IMR-90 (cell line): Measurements from ENCODE around the gene SLC2A3. TPM values are rescaled to one million over a fixed set of nuclear protein-coding genes. Genes with fewer than 3 reads are reported as not detected.
A peak's percentile ranks its signal among the peaks of the same experiment; 100 is the strongest.

Source experiments
- ATAC-seq: fragments of 200-7000 bp; cut with Tn5 transposase; 2 replicates; pipeline ENCODE4 v1.9.1; 2020; ENCODE audit warnings: low read depth, mild to moderate bottlenecking, moderate library complexity
- BruUV-seq: library from RNA; stranded (reverse); fragments of 400-500 nt; replicated peaks from 2 replicates; lab custom pipeline; 2021; lab: Mats Ljungman, UMichigan
- CTCF ChIA-PET: fragments of 300-600 bp; formaldehyde crosslinking; extraction: SDS; loops from one replicate; lab custom pipeline; 2021; ENCODE audit warnings: antibody characterized with exemption; lab: Yijun Ruan, JAX
- POLR2A ChIA-PET: fragments of 300-600 bp; sonication (Branson Sonifier 250); formaldehyde crosslinking; loops from one replicate; lab custom pipeline; 2022; ENCODE audit warnings: antibody characterized with exemption; ENCODE audit not compliant: unreplicated experiment; lab: Charles Lee
- DNase-seq: peaks from one replicate; pipeline ENCODE4 v3.0.0; 2013
- H2AFZ ChIP-seq: replicated peaks from 2 replicates; pipeline ENCODE3; 2013; ENCODE audit warnings: low read length, mild to moderate bottlenecking; ENCODE audit not compliant: poor library complexity
- H2AK5ac ChIP-seq: 2 replicates; pipeline ENCODE4 v1.6.1; 2013; ENCODE audit warnings: low read depth, low read length, inconsistent platforms
- H2AK9ac ChIP-seq: replicated peaks from 2 replicates; pipeline ENCODE3; 2013; ENCODE audit warnings: mild to moderate bottlenecking, low read depth, low read length, moderate library complexity; ENCODE audit not compliant: poor library complexity
- H2BK120ac ChIP-seq: 2 replicates; pipeline ENCODE4 v1.6.1; 2013; ENCODE audit warnings: low read depth, low read length, inconsistent platforms
- H2BK15ac ChIP-seq: 3 replicates; pipeline ENCODE4 v1.6.1; 2013; ENCODE audit warnings: low read depth, low read length, inconsistent platforms
- H2BK20ac ChIP-seq: 2 replicates; pipeline ENCODE4 v1.6.1; 2013; ENCODE audit warnings: low read depth, mild to moderate bottlenecking, inconsistent platforms, low read length, moderate library complexity
- H2BK5ac ChIP-seq: 2 replicates; pipeline ENCODE4 v1.6.1; 2013; ENCODE audit warnings: mild to moderate bottlenecking, low read depth, low read length, inconsistent platforms; ENCODE audit not compliant: poor library complexity, severe bottlenecking
- H3K14ac ChIP-seq: replicated peaks from 2 replicates; pipeline ENCODE4 v1.6.1; 2013; ENCODE audit warnings: low read depth, low read length, inconsistent platforms
- H3K18ac ChIP-seq: 2 replicates; pipeline ENCODE4 v1.6.1; 2013; ENCODE audit warnings: low read depth, low read length, control low read depth
- H3K23ac ChIP-seq: 2 replicates; pipeline ENCODE4 v1.6.1; 2013; ENCODE audit warnings: low read depth, low read length, inconsistent platforms
- H3K27ac ChIP-seq: 2 replicates; pipeline ENCODE4 v1.5.1; 2013; ENCODE audit warnings: mild to moderate bottlenecking, control low read depth, low read length; ENCODE audit not compliant: insufficient read depth
- H3K27me3 ChIP-seq: 2 replicates; pipeline ENCODE4 v1.6.1; 2013; ENCODE audit warnings: low read length; ENCODE audit not compliant: control insufficient read depth, insufficient read depth
- H3K36me3 ChIP-seq: 2 replicates; pipeline ENCODE4 v1.6.1; 2013; ENCODE audit warnings: low read length, mixed read lengths; ENCODE audit not compliant: control insufficient read depth, insufficient read depth
- H3K4ac ChIP-seq: 2 replicates; pipeline ENCODE4 v1.6.1; 2013; ENCODE audit warnings: low read depth, low read length, inconsistent platforms
- H3K4me1 ChIP-seq: 2 replicates; pipeline ENCODE4 v1.6.1; 2013; ENCODE audit warnings: low read length, mixed read lengths; ENCODE audit not compliant: control insufficient read depth, insufficient read depth
- H3K4me2 ChIP-seq: 2 replicates; pipeline ENCODE4 v1.6.1; 2013; ENCODE audit warnings: low read depth, mild to moderate bottlenecking, control low read depth, low read length, moderate library complexity
- H3K4me3 ChIP-seq: 2 replicates; pipeline ENCODE4 v1.5.1; 2013; ENCODE audit warnings: low read depth, mild to moderate bottlenecking, control low read depth, low read length, moderate library complexity; ENCODE audit not compliant: insufficient read depth
- H3K56ac ChIP-seq: 2 replicates; pipeline ENCODE4 v1.6.1; 2013; ENCODE audit warnings: low read length, inconsistent platforms; ENCODE audit not compliant: insufficient read depth; ENCODE audit errors: extremely low read depth
- H3K79me1 ChIP-seq, 2 experiments: 2 replicates each; pipeline ENCODE4 v1.6.1; 2013; ENCODE audit warnings: low read length in 2 of 2, inconsistent platforms in 1 of 2, low read depth in 1 of 2
- H3K9ac ChIP-seq: 2 replicates; pipeline ENCODE4 v1.6.1; 2013; ENCODE audit warnings: low read depth, low read length, control low read depth
- H3K9me1 ChIP-seq: 2 replicates; pipeline ENCODE4 v1.6.1; 2013; ENCODE audit warnings: low read length, inconsistent platforms; ENCODE audit not compliant: insufficient read depth
- H3K9me3 ChIP-seq: 2 replicates; pipeline ENCODE4 v1.6.1; 2013; ENCODE audit warnings: low read length; ENCODE audit not compliant: control insufficient read depth, insufficient read depth
- H4K20me1 ChIP-seq: 2 replicates; pipeline ENCODE4 v1.6.1; 2013; ENCODE audit warnings: low read length, inconsistent platforms; ENCODE audit not compliant: insufficient read depth
- H4K5ac ChIP-seq: 2 replicates; pipeline ENCODE4 v1.6.1; 2013; ENCODE audit warnings: mild to moderate bottlenecking, low read depth, low read length, control low read depth
- H4K8ac ChIP-seq, 2 experiments: 2 replicates each; pipeline ENCODE4 v1.6.1; 2013; ENCODE audit warnings: low read depth in 2 of 2, low read length in 2 of 2, control low read depth in 1 of 2, inconsistent platforms in 1 of 2
- H4K91ac ChIP-seq: 2 replicates; pipeline ENCODE4 v1.6.1; 2013; ENCODE audit warnings: low read depth, low read length, inconsistent platforms; ENCODE audit not compliant: insufficient read depth
- BHLHE40 ChIP-seq: fragments of 150-350 bp; IDR thresholded peaks from 2 replicates; pipeline ENCODE4 v1.6.1; 2016; ENCODE audit warnings: mild to moderate bottlenecking, low read depth, low read length
- CHD1 ChIP-seq: IDR thresholded peaks from 2 replicates; pipeline ENCODE4 v1.6.1; 2012; ENCODE audit warnings: low read depth, low read length, improper control_type of control experiment
- CTCF ChIP-seq: conservative IDR thresholded peaks from 2 replicates; pipeline ENCODE4 v1.5.1; 2012; ENCODE audit warnings: mild to moderate bottlenecking, low read depth, low read length, improper control_type of control experiment
- ELK1 ChIP-seq: fragments of 150-350 bp; IDR thresholded peaks from 2 replicates; pipeline ENCODE4 v1.6.1; 2016; ENCODE audit warnings: low read depth, mild to moderate bottlenecking, low read length, moderate library complexity, borderline replicate concordance
- MAZ ChIP-seq: IDR thresholded peaks from 2 replicates; pipeline ENCODE4 v1.6.1; 2012; ENCODE audit warnings: low read depth, mild to moderate bottlenecking, low read length, improper control_type of control experiment, moderate library complexity, borderline replicate concordance
- POLR2A ChIP-seq: IDR thresholded peaks from 2 replicates; pipeline ENCODE4 v1.6.1; 2012; ENCODE audit warnings: mild to moderate bottlenecking, low read depth, low read length
- RCOR1 ChIP-seq: IDR thresholded peaks from 2 replicates; pipeline ENCODE4 v1.6.1; 2012; ENCODE audit warnings: mild to moderate bottlenecking, low read length, improper control_type of control experiment; ENCODE audit not compliant: insufficient replicate concordance
- RFX5 ChIP-seq: IDR thresholded peaks from 2 replicates; pipeline ENCODE4 v1.8.0; 2012; ENCODE audit warnings: low read depth, mild to moderate bottlenecking, low read length, moderate library complexity
- SMC3 ChIP-seq: fragments of 150-350 bp; IDR thresholded peaks from 2 replicates; pipeline ENCODE4 v1.6.1; 2016; ENCODE audit warnings: low read depth, mild to moderate bottlenecking, antibody characterized with exemption, low read length, moderate library complexity
- WGBS, 2 experiments: methylation state at CpG; one replicate each; pipeline versions ENCODE4 v1.1.5 to v1.1.7; 2013; ENCODE audit warnings: missing lambda C conversion rate in 2 of 2; ENCODE audit not compliant: insufficient read length in 1 of 2; ENCODE audit errors: extremely low coverage in 2 of 2; 5-methylcytosine and 5-hydroxymethylcytosine counted together
- dilution Hi-C: fragments of 300-500 bp; cut with HindIII; formaldehyde crosslinking; loops from one replicate; pipeline ENCODE4 v1.14.3; 2018; ENCODE audit warnings: low sequenced_read_pairs; ENCODE audit not compliant: unreplicated experiment
- in situ Hi-C: fragments of 300-500 bp; cut with MboI; formaldehyde crosslinking; loops from 3 replicates; pipeline ENCODE4 v1.14.3; 2019; ENCODE audit warnings: low sequenced_read_pairs, inconsistent platforms, mixed read lengths
- intact Hi-C: fragments of 100-400 bp; cut with micrococcal nuclease; formaldehyde crosslinking; loops from 2 replicates; pipeline ENCODE4 v1.10.0; 2022
- polyA plus RNA-seq, 3 experiments: library from polyadenylated mRNA; depleted of rRNA; stranded (reverse); fragments of >200 nt; gene quantifications; 2 replicates each; pipeline ENCODE4 v1.2.3, GENCODE V29; 2012; ENCODE audit warnings: low replicate concordance in 1 of 3
- total RNA-seq: library from RNA; depleted of rRNA; stranded (reverse); fragments of >200 nt; gene quantifications from 2 replicates; pipeline ENCODE4 v1.2.3, GENCODE V29; 2012

Gene SLC2A3
- total and polyA plus RNA-seq, 2 of the 4 experiments (the other 2 are of a cell fraction) = 46.1 to 54.8 TPM

- POLR2A ChIA-PET = interaction anchor here (0.5 to 1.8 kb wide), 3 partner anchors 26 to 60 kb away, joined by 3 to 81 read pairs (median 3); no protein-coding TSS in a partner anchor
- H4K20me1 ChIP-seq = peaks cover 34% of the 10 kb centered on the region; the same call in 1 of the 2 replicates
- WGBS, 2 experiments = no CpG with 5 or more reads among the region's 16 CpGs
Observed at GRCh38 chr12:7934889-7935492, 996 bp downstream of the SLC2A3 start.

More at GRCh38 chr12:7934889-7935492, 996 bp downstream of the SLC2A3 start:
- in situ Hi-C loops (loop anchor here (5.0 kb wide), 1 partner anchor 32 kb away; no protein-coding TSS in a partner anchor), intact Hi-C loops (no loop called here), dilution Hi-C loops (no loop called here)
- Histone ChIP-seq H4K8ac (peak overlapping the region; percentile 24 to 63; a peak in 3 of 4 replicates), H3K9me3 (no peaks in the 10 kb centered on the region), H3K4me2 (peak overlapping the region; percentile 91), H3K36me3 (peaks cover 28% of the 10 kb centered on the region), H3K9ac (peak overlapping the region; percentile 99), H3K79me1 (peaks cover 12 to 39% of the 10 kb centered on the region in 2 experiments; a peak in 3 of 4 replicates), H4K91ac (no peak overlapping the region; the same call in 1 of the 2 replicates), H3K56ac (peak overlapping the region; percentile 92), H3K4me1 (peaks cover 5% of the 10 kb centered on the region), H2BK120ac (no peak overlapping the region), H4K5ac (no peak overlapping the region; the same call in 1 of the 2 replicates), H3K27ac (peak overlapping the region; percentile 84), H3K4ac (peak overlapping the region; percentile 82; the same call in 1 of the 2 replicates), H2AK9ac (no peak overlapping the region), H2BK5ac (peak overlapping the region; percentile 96), H2BK15ac (no peak overlapping the region; the same call in 2 of the 3 replicates), H2BK20ac (no peak overlapping the region), H3K27me3 (no peaks in the 10 kb centered on the region), H3K14ac (peak overlapping the region; percentile 87), H3K9me1 (no peaks in the 10 kb centered on the region), H3K18ac (peak overlapping the region; percentile 32; the same call in 1 of the 2 replicates), H2AFZ (no peak overlapping the region), H2AK5ac (0 out of 2 replicates have a peak overlapping the region, but pooled peaks have one; percentile 46), H3K23ac (peak overlapping the region; percentile 99), H3K4me3 (peak overlapping the region; percentile 97)
- no TSS peak for BruUV-seq
- DNase-seq = no peak
- ATAC-seq = no peak
- TF ChIP-seq CHD1 (no peak), POLR2A (no peak), BHLHE40 (no peak), ELK1 (no peak), RFX5 (no peak), SMC3 (no peak), MAZ (no peak), RCOR1 (no peak), CTCF (no peak)
- CTCF ChIA-PET = interaction anchor here (0.9 to 2.9 kb wide), 3 partner anchors 25 to 59 kb away, joined by 3 to 25 read pairs (median 9); no protein-coding TSS in a partner anchor
